ENCODE measurements around the gene PTPRK.

The PTPRK gene

DNA sequence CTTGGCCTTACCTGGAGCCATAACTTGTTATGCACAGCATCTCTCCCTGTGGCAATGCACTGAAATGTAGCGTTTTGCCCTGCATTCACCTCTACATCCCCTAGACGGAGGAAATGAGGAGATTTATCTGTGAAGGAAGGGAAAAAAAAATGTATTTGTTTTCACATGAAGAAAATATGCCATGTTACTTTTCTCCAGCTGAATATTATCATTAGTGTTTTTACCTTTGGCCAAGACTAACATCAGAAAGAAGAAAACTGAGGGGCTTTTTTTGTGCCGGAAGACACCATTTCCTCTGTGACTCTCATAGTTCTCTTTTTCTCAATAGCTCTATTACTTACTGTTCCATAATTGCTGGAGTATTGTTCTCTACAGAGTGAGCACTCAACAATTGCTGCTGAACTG, 280.4 kb downstream of the PTPRK start:
- no peak for DNase-seq

DNA sequence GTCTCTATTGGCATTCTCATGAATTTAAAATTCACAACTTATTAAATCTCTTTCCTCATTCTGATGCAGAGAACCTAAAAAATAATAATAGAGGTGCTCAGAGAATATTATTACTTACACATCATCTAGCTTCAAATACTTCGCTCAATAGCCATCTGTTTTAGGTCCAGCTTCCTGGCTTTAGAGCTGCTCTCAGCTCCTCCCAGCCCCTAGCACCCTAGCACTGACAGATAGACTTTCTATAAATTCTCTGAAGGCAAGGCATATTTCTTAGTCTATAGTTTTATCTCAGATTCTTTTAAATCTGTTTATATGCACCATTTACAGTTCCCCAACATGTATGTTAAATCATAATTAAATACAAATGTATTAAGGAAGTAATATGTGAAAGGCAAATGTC, 281.3 kb downstream of the PTPRK start:
- DNase-seq = no peak

DNA sequence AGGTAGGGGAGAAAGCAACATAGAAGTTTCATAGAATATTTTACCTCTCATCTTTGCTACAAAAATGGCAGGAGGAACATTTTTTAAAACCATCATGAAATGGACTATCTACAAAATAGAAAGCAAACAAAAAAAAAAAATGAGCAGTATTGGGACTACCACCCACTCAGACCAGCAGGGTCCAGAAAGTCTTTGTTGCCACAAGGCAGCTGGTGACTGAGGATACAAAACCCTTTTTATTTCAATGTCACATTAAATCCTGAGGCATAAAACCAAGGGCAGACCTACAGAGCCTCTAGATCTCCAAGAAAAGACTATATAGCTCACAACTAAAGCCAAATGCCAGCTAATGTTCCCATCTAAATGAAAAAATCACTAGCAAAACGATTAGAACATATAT, 282.2 kb downstream of the PTPRK start:
- no peak for DNase-seq

DNA sequence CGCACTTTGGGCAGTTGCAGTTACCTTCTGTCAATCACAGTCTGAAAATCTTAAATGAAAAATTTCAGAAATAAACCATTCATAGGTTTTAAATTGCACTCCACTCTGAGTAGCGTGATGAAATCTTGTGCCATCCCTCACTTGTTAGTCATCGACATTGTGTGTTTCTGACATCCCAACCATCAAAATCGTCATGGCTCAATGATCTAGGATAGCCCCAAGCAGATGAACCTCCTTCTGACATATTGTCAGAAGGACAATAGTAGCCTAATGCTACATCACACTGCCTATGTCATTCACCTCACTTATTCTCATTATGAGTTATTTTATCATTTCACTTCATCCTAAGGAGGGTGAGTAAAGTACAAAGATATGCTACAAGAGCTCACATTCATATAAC, 284.8 kb downstream of the PTPRK start:
- no peak for DNase-seq

GRCh38 chr6:128233531-128233930, 286.9 kb downstream of the PTPRK start:
- DNase-seq = no peak

- no peak for DNase-seq
Measured at GRCh38 chr6:128230267-128230989, 290.0 kb downstream of the PTPRK start.

DNA sequence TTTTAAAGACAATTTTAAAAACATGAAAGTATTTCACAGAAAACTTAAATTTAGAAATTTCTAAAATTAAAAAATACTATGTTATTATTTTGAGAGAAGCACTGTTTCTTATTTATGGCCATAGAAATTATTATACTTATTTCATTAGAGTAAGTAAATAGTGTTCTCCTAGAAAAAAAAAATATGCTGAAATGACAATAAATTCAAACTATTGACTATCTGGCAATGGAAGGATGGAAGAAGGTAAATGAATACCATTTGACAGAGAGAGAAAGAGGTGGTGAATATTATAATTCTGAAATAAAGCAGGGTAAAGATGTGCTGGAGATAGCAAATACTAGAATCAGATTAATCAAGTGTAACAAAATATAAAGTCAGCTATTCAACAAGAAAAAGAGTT, 294.8 kb downstream of the PTPRK start:
- no peak for DNase-seq

DNA sequence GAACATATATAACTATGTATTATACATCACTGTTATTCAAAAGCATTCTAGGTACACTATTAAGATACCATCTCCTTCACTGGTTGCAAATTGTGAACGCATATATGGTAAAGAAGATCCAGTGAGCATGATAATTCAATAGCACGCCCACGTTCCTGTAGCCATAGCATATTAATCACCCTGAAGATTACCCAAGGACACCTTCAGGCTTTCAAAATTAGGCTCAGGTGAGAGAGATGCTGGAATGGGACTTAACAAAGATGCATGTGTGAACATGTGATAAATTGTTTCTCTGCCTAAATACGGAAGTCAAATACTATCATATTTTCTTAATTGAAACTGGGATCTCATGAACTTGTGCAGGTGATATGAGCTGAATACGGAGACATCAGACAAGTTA, 303.5 kb downstream of the PTPRK start:
- DNase-seq = no peak

GRCh38 chr6:128209771-128210170, 310.6 kb downstream of the PTPRK start:
- no peak for DNase-seq

- no peak for DNase-seq
Measured at GRCh38 chr6:128208851-128209580, 311.4 kb downstream of the PTPRK start.

- DNase-seq = no peak
Measured at GRCh38 chr6:128208078-128208477, 312.3 kb downstream of the PTPRK start.

GRCh38 chr6:128206610-128207426, 313.6 kb downstream of the PTPRK start:
- DNase-seq = no peak

- DNase-seq = no peak
Measured at GRCh38 chr6:128204616-128205015, 315.8 kb downstream of the PTPRK start.

- DNase-seq = no peak
Measured at GRCh38 chr6:128202169-128202765, 318.1 kb downstream of the PTPRK start.

DNA sequence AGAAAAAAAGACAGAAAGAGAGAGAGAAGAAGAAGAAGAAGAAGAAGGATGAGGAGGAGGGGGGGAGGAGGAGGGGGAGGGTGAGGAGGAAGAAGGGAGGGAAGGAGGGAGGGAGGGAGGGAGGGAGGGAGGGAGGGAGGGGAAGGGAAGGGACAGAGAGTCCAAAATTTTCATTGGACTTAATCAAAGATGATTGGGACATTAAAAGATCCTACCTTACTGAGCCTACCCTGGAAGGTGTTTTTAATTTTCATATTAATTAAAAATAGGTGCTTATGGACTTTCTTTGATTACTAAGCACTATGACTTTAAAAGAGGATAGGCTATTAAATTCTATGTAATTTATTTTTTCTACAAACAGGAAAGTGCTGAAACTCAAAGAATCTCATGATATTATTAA, 319.6 kb downstream of the PTPRK start:
- DNase-seq = no peak

DNA sequence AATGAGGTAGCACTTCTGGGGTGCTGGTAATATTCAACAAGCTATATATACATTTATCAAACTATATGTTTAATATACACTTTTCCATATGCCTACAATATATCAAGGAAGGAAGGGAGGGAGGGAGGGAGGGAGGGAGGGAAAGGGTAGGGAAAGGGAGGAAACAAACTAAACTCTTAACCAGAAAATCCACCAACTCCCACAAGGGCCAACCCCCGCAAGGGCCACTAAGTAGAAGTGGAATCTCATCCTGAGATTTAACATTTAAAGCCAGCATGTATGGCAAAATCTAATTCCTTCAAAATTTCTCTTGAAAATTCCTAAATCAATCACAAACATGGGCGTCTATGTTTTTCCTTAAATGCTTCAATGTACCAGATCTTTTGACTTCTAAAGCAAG, 320.9 kb downstream of the PTPRK start:
- DNase-seq = no peak

- DNase-seq = no peak
Measured at GRCh38 chr6:128192972-128193371, 327.4 kb downstream of the PTPRK start.

DNA sequence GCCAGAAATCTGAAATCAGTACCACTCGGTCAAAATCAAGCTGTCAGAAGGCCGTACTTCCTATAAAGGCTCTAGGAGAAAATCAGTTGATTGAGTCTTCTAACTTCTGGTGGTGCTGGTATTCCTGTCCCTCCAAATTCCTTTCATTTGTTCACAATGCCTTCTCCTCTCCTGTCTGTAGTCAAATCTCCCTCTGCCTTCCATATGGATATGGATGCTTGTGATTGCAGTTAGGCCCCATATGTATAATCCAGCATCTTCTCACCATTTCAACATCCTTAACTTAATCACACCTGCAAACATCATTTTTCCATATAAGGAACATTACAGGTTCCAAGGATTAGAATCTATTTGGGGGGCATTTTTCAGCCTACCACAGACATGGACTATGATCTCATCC, 331.7 kb downstream of the PTPRK start:
- no peak for DNase-seq

DNA sequence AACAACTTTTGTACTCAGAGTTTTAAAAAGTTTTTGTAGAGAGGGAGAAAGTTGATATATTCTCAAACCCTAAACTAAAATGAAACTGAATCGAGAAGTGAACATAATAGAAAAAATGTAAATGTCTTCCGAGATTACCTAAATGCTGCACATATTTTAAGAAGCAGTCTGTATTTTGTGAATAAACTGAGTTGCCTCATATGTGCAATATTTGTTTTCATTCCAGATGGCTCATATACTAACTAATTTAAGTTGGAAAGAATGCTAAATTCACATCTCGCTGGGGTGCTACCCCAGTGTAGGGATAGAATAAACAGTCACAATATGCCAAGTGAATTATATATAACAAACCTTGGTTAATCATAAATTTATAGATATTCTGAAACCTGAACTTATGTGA, 333.7 kb downstream of the PTPRK start:
- DNase-seq = no peak

DNA sequence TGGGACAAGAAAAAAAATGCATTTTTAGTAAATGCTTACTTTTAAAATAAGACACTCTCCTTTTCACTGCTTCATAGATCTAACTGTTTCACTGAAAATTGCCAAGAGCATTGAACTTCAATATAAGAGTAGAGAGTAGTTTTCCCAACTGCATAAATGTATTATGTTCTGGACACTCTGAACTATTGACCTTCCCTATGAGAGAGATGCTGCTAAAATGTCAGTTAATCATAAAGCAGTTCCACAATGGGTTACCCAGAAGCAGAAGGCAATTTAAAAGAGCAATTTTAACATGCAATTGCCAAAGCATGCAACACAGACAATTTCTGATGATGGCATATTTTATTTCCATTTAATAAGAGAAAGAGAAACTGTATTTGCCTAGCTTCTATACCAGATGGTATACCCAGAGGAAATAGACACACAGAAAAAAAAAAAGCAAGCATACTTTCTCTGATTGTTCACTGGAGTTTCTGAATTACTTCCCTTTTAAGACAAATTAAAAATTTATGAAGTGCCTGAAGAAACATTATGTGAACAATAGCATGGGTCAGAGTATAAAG, 340.4 kb downstream of the PTPRK start:
- DNase-seq = no peak

GRCh38 chr6:128174724-128175123, 345.7 kb downstream of the PTPRK start:
- DNase-seq = no peak

DNA sequence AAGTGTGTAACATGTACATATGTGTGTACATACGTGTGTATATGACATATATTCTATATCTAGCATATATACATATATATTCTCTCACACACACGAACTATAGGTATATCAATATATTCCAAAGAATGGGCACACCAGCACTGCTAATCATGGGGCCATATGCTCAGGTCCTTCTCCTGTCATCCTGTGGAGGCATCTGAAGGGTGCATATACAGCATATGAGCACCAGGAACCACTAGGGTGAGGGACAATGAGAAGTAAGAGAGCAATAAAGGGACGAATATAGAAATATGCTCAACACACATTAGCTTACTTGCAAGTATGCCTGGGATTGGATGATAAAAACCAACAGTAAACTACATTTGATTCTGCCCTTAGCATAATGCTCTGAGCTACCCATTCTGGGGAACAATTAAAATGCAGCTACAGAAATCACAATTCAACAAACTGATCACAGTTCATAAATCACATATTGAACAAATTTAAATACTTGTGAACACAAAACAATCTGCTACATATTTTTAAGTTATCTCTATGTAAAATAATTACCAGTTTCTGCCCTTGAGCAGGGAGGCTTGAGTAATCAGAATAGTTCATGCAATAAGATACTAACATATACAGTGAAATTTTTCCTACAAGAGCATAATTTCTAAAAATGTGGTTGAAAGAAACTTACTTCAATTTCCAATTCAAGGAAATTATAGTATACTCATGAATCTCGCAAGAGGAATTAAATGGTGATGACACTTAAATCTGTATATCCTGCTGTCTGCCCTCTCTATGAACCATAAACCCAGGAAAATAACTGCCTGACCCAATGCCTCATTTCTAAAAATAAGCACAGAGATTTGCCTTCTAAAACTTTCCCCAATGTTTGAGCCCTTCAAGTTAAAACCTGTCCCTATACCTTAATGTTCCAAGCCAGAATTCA, 347.4 kb downstream of the PTPRK start:
- DNase-seq = no peak
